GM18909 (cell line): ENCODE data around the gene PERM1.
"Not testable (repeated sequence)": the region's sequence is repeated elsewhere in the genome, so short reads cannot be mapped to it uniquely, and the experiment has no call there.

ENCODE experiments used
- ATAC-seq: cut with Tn5 transposase; IDR thresholded peaks from one replicate; pipeline ENCODE4 v1.9.1; 2021; ENCODE audit warnings: mild to moderate bottlenecking; ENCODE audit not compliant: unreplicated experiment, poor library complexity

Gene PERM1

DNA sequence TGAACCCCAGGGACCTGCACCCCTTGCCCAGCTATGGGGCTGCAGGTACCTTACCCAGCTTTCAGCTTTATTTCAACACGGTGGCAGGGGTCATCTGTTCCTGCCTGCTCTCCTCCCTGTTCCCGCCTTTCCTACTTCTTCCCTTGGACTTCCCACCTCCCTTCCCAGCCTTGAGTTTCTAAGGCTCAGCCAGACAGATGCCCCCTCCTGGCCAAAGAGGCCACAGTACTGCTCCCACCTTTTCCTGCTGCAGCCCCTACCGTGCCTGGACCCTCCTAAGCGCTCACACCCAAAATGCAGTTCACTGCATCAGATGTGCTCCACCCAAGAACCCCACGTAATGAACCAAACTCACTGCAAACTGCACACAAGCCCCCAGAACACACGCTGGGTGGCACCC is 30.5 kb downstream of the PERM1 start:
- ATAC-seq, result no peak

GRCh38 chr1:950881-951280 is 31.0 kb downstream of the PERM1 start:
- no peak for ATAC-seq

GRCh38 chr1:950268-950667 is 31.6 kb downstream of the PERM1 start:
- ATAC-seq, result no peak

DNA sequence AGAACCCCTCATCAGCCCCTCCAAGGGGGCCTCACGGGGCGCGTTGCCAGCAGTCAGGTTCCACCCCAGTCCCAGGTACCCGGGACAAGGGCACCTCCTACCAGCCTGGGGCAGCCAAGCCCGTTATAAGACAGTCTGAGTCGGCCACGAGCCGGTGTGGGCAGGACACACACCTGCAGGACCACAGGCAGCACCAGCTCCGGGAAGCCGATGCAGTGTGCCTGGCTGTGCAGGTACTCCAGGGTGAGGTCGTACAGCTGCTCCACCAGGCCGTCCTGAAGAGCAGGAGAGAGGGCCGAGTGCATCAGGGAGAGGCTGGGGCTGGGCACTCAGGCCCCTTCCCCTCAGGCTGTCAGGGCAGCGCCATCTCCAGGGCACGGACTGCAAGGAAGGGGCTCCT is 33.9 kb downstream of the PERM1 start:
- no peak for ATAC-seq

- ATAC-seq, result not testable (repeated sequence)
Observed at GRCh38 chr1:946811-947210, 35.1 kb downstream of the PERM1 start.

GRCh38 chr1:945688-946556 is 36.0 kb downstream of the PERM1 start:
- no peak for ATAC-seq

DNA sequence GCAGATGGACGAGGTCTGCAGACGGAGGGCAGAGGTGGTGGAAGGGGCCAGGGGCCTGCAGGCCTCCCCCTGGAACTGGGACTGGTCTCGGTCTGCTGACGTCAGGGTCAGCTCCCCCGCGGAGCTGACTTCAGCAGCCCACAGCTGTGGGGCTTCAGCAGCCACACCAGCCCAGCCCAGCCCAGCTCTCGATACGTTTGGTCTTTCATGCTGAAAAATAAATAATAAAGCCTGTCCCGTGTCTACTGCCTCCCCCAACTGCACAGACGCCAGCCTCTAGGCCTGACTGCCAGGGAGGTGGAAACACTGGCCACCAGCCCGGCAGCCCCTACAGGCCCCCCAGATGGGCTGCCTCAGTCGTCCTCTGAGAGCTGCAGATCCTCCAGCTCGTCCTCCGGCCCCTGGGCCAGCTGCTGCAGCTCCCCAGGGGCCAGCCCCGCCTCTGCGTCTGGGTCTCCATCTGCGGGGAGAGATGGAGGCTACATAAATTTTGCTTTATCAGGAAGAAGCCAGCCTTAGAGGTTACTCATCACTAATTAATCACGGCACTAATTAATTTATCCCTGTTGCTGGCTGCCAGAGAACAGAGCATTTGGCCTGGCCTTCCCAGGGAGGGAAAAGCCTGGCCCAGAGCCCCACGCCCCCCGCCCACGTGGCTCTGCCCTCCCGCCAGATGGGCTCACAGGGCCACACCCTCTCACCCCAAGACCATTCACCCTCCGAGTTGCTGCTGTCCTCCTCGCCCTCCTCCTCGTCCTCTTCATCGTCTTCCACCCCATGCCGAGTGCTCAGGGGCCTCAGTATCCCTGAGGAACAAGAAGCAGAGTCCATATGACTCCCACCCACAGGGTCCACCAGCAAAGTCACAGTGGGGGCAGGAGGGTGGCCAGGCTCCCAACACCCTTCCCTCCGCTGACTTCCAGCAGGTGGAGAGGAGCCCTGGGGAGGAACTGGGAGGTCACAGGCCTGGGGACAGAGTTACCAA is 37.3 kb downstream of the PERM1 start:
- ATAC-seq, result no peak

- ATAC-seq, result no peak
Observed at GRCh38 chr1:943545-944340, 38.1 kb downstream of the PERM1 start.

GRCh38 chr1:942864-943533 is 38.9 kb downstream of the PERM1 start:
- no peak for ATAC-seq

DNA sequence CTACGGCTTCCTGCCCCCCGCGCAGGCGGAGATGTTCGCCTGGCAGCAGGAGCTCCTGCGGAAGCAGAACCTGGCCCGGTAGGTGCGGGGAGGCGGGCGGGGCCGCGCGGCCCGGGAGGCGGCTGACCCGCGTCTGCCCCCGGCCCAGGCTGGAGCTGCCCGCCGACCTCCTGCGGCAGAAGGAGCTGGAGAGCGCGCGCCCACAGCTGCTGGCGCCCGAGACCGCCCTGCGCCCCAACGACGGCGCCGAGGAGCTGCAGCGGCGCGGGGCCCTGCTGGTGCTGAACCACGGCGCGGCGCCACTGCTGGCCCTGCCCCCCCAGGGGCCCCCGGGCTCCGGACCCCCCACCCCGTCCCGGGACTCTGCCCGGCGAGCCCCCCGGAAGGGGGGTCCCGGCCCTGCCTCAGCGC is 39.5 kb downstream of the PERM1 start:
- no peak for ATAC-seq

DNA sequence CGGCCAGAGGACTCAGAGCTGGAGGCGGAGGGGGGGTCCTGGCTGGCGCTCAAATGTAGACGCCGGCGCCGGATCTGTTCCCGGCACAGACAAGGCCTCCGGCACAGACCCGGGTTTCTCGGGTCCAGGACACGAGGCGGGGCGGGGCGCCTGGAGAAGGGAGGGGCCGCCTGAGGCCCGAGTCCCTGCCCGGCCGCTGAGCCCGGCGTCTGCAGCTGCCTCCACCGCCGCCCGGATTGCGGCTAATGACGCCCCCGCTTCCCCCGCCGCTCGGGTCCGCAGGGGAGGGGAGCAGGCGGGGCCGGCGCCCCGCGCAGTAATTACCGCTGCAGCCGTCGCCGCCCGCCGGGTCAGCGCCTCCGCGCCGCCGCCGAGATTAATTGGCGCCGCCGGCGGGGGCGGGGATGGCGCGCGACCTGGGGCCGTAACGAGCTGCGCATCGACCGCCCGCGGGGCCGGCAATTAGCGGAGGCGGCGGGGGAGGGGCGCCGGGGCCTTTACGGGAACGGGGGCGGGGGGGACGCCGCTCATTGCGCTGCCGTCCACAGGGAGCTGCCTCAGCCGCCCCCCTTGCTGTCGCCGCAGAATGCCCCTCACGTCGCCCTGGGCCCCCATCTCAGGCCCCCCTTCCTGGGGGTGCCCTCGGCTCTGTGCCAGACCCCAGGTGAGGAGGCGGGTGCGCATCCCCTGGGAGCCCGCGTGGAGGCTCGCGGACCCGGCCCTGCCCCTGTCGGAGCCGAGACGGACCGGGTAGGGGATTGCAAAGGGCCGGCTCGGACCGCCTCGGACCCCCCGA is 40.1 kb downstream of the PERM1 start:
- no peak for ATAC-seq

- ATAC-seq, result no peak
Observed at GRCh38 chr1:941015-941587, 40.8 kb downstream of the PERM1 start.

GRCh38 chr1:940107-941014 is 41.5 kb downstream of the PERM1 start:
- no peak for ATAC-seq

DNA sequence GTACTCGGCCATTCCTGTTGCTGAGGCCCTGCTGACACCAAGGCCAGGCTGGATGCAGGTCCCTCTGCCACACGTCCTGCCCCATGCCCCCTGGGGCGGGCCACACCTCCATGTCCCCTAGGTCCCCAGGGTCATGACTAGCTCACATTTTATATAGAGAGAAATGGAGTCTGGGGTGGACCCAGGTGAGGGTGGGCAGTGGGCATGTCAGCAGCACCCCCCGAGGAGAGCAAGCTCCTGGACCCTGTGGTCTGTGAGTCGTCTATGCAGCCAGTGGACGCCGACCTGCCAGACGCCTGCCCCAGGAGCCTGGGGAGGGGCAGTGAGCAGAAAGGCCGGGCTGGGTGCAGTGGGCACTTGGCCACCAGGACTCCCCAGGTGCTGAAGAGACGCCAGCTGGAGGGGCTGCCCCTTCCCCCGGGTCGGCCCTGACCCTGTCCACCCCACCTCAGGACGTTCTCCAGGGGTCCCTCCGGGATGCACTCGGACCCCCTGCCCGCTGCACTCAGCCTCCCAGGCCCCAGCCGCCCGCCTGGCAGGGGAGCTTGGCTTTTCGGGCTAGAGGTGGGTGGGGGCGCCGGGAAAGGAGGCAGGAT is 42.3 kb downstream of the PERM1 start:
- ATAC-seq, result no peak

DNA sequence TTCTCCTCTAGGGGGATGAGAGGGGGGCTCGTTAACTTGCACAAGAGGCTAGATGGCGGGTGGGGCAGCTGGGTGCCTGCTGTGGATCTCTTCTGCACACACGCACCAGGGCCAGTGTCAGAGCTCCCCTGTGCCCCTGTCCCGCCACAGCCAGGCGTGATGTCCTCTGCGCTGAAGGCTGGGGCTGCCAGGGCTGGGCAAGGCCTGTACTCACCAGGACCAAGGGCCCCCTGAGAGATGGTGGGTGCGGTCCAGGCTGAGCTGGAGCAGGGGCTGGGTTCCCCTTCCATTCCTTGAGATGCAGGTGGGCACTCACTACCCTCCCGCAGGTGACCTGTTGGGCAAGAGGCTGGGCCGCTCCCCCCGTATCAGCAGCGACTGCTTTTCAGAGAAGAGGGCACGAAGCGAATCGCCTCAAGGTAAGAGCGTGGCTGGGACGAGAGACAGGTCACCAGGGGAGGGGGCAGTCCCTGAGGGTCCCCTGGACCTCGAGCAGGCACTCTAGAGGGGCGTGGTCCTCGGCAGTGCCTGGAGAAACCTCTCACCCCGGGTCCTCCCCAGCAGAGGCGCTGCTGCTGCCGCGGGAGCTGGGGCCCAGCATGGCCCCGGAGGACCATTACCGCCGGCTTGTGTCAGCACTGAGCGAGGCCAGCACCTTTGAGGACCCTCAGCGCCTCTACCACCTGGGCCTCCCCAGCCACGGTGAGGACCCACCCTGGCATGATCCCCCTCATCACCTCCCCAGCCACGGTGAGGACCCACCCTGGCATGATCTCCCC is 43.0 kb downstream of the PERM1 start:
- ATAC-seq, result no peak

GRCh38 chr1:938088-938683 is 43.7 kb downstream of the PERM1 start:
- ATAC-seq, result no peak
